Vagina (tissue), 2 donors: ENCODE results near the gene LAMB3. TPM values are rescaled to one million over a fixed set of nuclear protein-coding genes. Genes with fewer than 3 reads are reported as not detected.

Experiments used
- DNase-seq, 2 donors: peaks; one replicate each; pipeline ENCODE4 v3.0.0-alpha.2; 2017; ENCODE audit errors: extremely low spot score in 2 of 2
- H3K27ac ChIP-seq: fragments of 200-600 bp; sonication (generic); one replicate; pipeline ENCODE4 v1.5.1; 2019
- H3K27me3 ChIP-seq: fragments of 200-600 bp; sonication (generic); one replicate; pipeline ENCODE4 v1.5.1; 2019
- H3K36me3 ChIP-seq, 2 donors: fragments of 200-600 bp; sonication (generic); one replicate each; pipeline ENCODE4 v1.5.1; 2017 to 2019
- H3K4me1 ChIP-seq: fragments of 200-600 bp; sonication (generic); one replicate; pipeline ENCODE4 v1.5.1; 2019
- H3K4me3 ChIP-seq, 2 donors: fragments of 200-600 bp; sonication (generic); 1 replicate in 1 of 2; 2 replicates in 1 of 2; pipeline ENCODE4 v1.5.1; 2016 to 2019
- H3K9me3 ChIP-seq: fragments of 200-600 bp; sonication (generic); one replicate; pipeline ENCODE4 v1.5.1; 2019
- POLR2A ChIP-seq, 2 donors: fragments of 450-650 bp; IDR thresholded peaks; one replicate each; pipeline ENCODE4 v1.6.1; 2017; ENCODE audit warnings: antibody characterized with exemption in 2 of 2, mild to moderate bottlenecking in 2 of 2, moderate library complexity in 2 of 2
- POLR2AphosphoS5 ChIP-seq, 2 donors: sonication (generic); formaldehyde crosslinking; IDR thresholded peaks; one replicate each; pipeline ENCODE4 v1.9.0; 2017; ENCODE audit warnings: antibody characterized with exemption in 2 of 2, mild to moderate bottlenecking in 2 of 2, low read depth in 1 of 2; ENCODE audit not compliant: insufficient read depth in 1 of 2
- intact Hi-C: fragments of 100-400 bp; cut with DNase I; formaldehyde crosslinking; loops from one replicate; pipeline ENCODE4 v1.15.1; 2023
- total RNA-seq: library from RNA; depleted of rRNA; stranded (reverse); fragments of >200 nt; gene quantifications from one replicate; pipeline ENCODE4 v1.2.3, GENCODE V29; 2016
- TF ChIP-seq, protein P1 (sequence below), 3 experiments: fragments of 450-650 bp in 2 of 3; fragments of 200-600 bp in 1 of 3; sonication (generic) in 1 of 3; IDR thresholded peaks; one replicate each; pipeline ENCODE4 v1.5.1; 2017 to 2019; ENCODE audit warnings: antibody characterized with exemption in 3 of 3, mild to moderate bottlenecking in 2 of 3, moderate library complexity in 2 of 3

LAMB3 gene
- total RNA-seq, 1 donor from 2014 or later = 68.8 TPM

DNA sequence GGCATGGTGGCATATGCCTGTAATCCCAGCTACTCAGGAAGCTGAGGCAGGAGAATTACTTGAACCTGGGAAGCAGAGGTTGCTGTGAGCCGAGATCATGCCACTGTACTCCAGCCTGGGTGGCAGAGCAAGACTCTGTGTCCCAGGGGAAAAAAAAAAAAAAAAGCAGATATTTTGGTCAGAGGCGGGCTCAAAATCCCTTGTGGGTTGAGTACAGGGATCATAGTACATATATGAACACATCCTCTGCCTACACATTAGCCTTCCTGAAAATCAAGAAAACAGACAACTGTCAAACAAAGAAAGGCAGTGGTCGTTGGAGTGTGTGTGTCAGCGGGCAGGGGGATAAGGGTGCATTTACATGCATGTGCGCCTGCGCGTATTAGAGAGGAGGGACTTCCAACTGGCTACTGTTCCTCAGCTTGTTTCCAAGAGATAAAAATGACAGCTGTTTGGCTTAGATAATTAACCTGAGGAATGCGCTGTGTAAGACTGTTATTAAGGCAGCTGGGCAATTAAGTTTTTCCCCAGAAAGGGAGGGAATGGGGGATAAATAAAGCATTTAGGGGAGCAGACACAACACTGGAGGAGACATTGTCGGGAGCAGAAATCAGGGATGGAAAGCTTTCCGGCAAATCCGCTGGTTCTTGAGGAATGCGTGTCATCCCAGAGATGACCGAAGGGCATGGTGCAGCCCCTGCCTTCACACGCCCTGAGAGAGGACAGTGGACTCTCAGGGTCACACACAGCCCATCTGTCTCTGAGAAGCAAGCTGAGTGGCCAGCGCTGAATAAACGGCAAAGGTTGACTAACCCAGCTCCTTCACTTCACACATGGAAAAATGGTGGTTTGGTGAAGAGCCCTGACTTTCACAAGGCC is 6.4 kb downstream of the LAMB3 start:
- no peaks in the 10 kb centered on the region for H3K36me3 ChIP-seq
- no peaks in the 10 kb centered on the region for H3K27me3 ChIP-seq
- H3K27ac ChIP-seq = no peak overlapping the region
- H3K4me1 ChIP-seq = peaks cover 85% of the 10 kb centered on the region
- TF ChIP-seq POLR2AphosphoS5 (IDR thresholded peaks at IDR 0.05; ENCODE audit: insufficient read depth in 1 of 2, low read depth in 1 of 2) = no peak
- TF ChIP-seq POLR2A (IDR thresholded peaks at IDR 0.05) = no peak
- TF ChIP-seq, protein P1, sequence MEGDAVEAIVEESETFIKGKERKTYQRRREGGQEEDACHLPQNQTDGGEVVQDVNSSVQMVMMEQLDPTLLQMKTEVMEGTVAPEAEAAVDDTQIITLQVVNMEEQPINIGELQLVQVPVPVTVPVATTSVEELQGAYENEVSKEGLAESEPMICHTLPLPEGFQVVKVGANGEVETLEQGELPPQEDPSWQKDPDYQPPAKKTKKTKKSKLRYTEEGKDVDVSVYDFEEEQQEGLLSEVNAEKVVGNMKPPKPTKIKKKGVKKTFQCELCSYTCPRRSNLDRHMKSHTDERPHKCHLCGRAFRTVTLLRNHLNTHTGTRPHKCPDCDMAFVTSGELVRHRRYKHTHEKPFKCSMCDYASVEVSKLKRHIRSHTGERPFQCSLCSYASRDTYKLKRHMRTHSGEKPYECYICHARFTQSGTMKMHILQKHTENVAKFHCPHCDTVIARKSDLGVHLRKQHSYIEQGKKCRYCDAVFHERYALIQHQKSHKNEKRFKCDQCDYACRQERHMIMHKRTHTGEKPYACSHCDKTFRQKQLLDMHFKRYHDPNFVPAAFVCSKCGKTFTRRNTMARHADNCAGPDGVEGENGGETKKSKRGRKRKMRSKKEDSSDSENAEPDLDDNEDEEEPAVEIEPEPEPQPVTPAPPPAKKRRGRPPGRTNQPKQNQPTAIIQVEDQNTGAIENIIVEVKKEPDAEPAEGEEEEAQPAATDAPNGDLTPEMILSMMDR (IDR thresholded peaks at IDR 0.05) = no peak
- intact Hi-C loops = no loop called here
- no peak overlapping the region for H3K4me3 ChIP-seq
- no peak for DNase-seq
- H3K9me3 ChIP-seq = no peaks in the 10 kb centered on the region

- no peaks in the 10 kb centered on the region for H3K36me3 ChIP-seq
- peak overlapping the region; percentile 80 for H3K27ac ChIP-seq
- TF ChIP-seq POLR2AphosphoS5 (IDR thresholded peaks at IDR 0.05; ENCODE audit: insufficient read depth in 1 of 2, low read depth in 1 of 2) = peak in 1 of 2 donors; percentile 73
- TF ChIP-seq, protein P1 (IDR thresholded peaks at IDR 0.05) = no peak
- intact Hi-C loops = no loop called here
- no peak for DNase-seq
- peaks cover 61% of the 10 kb centered on the region for H3K4me1 ChIP-seq
- no peaks in the 10 kb centered on the region for H3K27me3 ChIP-seq
- no peak overlapping the region for H3K4me3 ChIP-seq
- H3K9me3 ChIP-seq = no peaks in the 10 kb centered on the region
Observed at GRCh38 chr1:209643285-209644020, 8.8 kb downstream of the LAMB3 start.

GRCh38 chr1:209642816-209643215 is 9.4 kb downstream of the LAMB3 start:
- intact Hi-C loops = no loop called here

DNA sequence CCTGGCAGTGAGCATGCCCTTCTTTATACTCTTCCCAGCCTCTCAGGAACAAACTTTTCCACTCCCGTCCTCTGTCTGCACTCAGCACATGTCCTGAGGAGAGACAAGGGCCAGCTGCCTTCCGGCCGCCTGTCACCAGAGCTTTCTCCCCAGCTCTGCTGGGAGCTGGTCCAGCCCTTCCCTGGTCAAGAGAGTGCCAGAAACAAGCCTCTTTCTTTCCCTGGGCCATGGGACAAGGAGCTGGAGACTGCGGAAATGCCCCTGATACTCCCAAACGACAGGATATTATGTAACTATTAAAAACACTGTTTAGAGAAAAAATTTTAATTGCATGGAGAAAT is 10.4 kb downstream of the LAMB3 start:
- peaks cover 45% of the 10 kb centered on the region for H3K4me1 ChIP-seq
- DNase-seq = no peak
- TF ChIP-seq POLR2A (IDR thresholded peaks at IDR 0.05) (no peak), POLR2AphosphoS5 (IDR thresholded peaks at IDR 0.05; ENCODE audit: insufficient read depth in 1 of 2, low read depth in 1 of 2) (peak; percentile 56 to 66)

More at GRCh38 chr1:209642816-209643215, 9.4 kb downstream of the LAMB3 start:
- Histone ChIP-seq H3K36me3 (no peaks in the 10 kb centered on the region), H3K4me1 (peaks cover 55% of the 10 kb centered on the region), H3K27me3 (no peaks in the 10 kb centered on the region), H3K9me3 (no peaks in the 10 kb centered on the region), H3K4me3 (no peak overlapping the region), H3K27ac (peak overlapping the region; percentile 80)
- DNase-seq = no peak
- TF ChIP-seq, protein P1 (IDR thresholded peaks at IDR 0.05) = no peak
- TF ChIP-seq POLR2AphosphoS5 (IDR thresholded peaks at IDR 0.05; ENCODE audit: insufficient read depth in 1 of 2, low read depth in 1 of 2) (no peak), POLR2A (IDR thresholded peaks at IDR 0.05) (no peak)

DNA sequence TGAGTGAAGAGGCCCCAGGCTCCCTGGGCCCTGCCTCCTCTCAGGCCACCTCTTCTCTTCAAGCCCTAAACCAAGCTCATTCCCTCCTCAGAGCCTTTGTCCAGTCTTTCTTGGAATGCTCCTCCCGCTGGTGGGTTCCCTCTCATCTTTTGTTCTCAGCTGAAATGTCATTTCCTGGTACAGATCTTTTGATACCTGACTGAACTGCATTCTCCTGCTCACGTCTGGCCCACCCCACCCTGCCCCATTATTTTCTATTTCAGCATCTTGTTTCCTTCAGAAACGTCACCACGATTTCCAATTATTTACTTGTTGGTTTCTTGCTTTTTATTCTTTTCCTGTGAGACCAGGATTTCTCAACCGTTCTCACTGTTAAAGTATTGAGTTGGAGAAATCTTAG is 16.4 kb downstream of the LAMB3 start:
- intact Hi-C loops = no loop called here
- no peaks in the 10 kb centered on the region for H3K36me3 ChIP-seq

More for the DNA sequence above, 10.4 kb downstream of the LAMB3 start:
- Histone ChIP-seq H3K4me3 (no peak overlapping the region), H3K27me3 (no peaks in the 10 kb centered on the region), H3K36me3 (no peaks in the 10 kb centered on the region), H3K9me3 (no peaks in the 10 kb centered on the region), H3K27ac (peak overlapping the region; percentile 80)
- intact Hi-C loops = no loop called here

More for the DNA sequence above, 16.4 kb downstream of the LAMB3 start:
- no peak overlapping the region for H3K27ac ChIP-seq
- TF ChIP-seq POLR2AphosphoS5 (IDR thresholded peaks at IDR 0.05; ENCODE audit: insufficient read depth in 1 of 2, low read depth in 1 of 2) = no peak
- TF ChIP-seq, protein P1 (IDR thresholded peaks at IDR 0.05) = no peak
- TF ChIP-seq POLR2A (IDR thresholded peaks at IDR 0.05) = no peak
- no peak overlapping the region for H3K4me3 ChIP-seq
- DNase-seq = no peak
- no peaks in the 10 kb centered on the region for H3K27me3 ChIP-seq
- no peaks in the 10 kb centered on the region for H3K9me3 ChIP-seq
- H3K4me1 ChIP-seq = no peaks in the 10 kb centered on the region
